Progenitor cell of endocrine pancreas (in vitro differentiated cells): ENCODE data around the gene SCRG1. TPM values are rescaled to one million over a fixed set of nuclear protein-coding genes. Genes with fewer than 3 reads are reported as not detected.

ENCODE experiments used
- DNase-seq: peaks from one replicate; pipeline ENCODE4 v3.0.0; 2021; ENCODE audit warnings: low spot score; ENCODE audit not compliant: unreplicated experiment
- H3K27ac Mint-ChIP-seq: 2 replicates; pipeline ENCODE4 v1.8.0; 2021; ENCODE audit warnings: mild to moderate bottlenecking, moderate library complexity, mixed read lengths
- H3K27me3 Mint-ChIP-seq: 2 replicates; pipeline ENCODE4 v1.8.0; 2021; ENCODE audit warnings: mixed read lengths
- H3K36me3 Mint-ChIP-seq: 2 replicates; pipeline ENCODE4 v1.8.0; 2022; ENCODE audit warnings: mixed read lengths; ENCODE audit not compliant: insufficient read depth
- H3K4me1 Mint-ChIP-seq: 2 replicates; pipeline ENCODE4 v1.8.0; 2021; ENCODE audit warnings: low read depth, mixed read lengths
- H3K4me3 Mint-ChIP-seq: 2 replicates; pipeline ENCODE4 v1.8.0; 2021; ENCODE audit warnings: low read depth, mild to moderate bottlenecking, moderate library complexity, mixed read lengths
- H3K9me3 Mint-ChIP-seq: 2 replicates; pipeline ENCODE4 v1.8.0; 2021; ENCODE audit warnings: low read depth, mixed read lengths
- CTCF ChIP-seq: fragments of 200-600 bp; sonication (generic); IDR thresholded peaks from one replicate; pipeline ENCODE4 v1.5.0; 2021; ENCODE audit warnings: antibody characterized with exemption, mild to moderate bottlenecking; ENCODE audit not compliant: unreplicated experiment
- total RNA-seq: library from RNA; stranded (reverse); gene quantifications from 2 replicates; pipeline ENCODE4 v1.2.1, GENCODE V29; 2021

SCRG1 gene
- total RNA-seq, 1 donor from 2014 or later: not detected

GRCh38 chr4:173374588-173374987, 24.3 kb downstream of the SCRG1 start:
- Mint-ChIP-seq H3K4me1 (peaks cover 9% of the 10 kb centered on the region), H3K27ac (no peak overlapping the region), H3K27me3 (no peaks in the 10 kb centered on the region), H3K36me3 (peaks cover 3% of the 10 kb centered on the region), H3K4me3 (no peak overlapping the region), H3K9me3 (no peaks in the 10 kb centered on the region)
- no peak for DNase-seq
- TF ChIP-seq CTCF: no peak

- Mint-ChIP-seq H3K4me1 (peaks cover 9% of the 10 kb centered on the region), H3K4me3 (peak overlapping the region; percentile 99), H3K27me3 (no peaks in the 10 kb centered on the region), H3K9me3 (no peaks in the 10 kb centered on the region), H3K36me3 (peaks cover 3% of the 10 kb centered on the region), H3K27ac (peak overlapping the region; percentile 99)
- TF ChIP-seq CTCF: no peak
- peak; percentile 38 for DNase-seq
These were observed 27.4 kb downstream of the SCRG1 start for GRCh38 chr4:173371292-173372192.

GRCh38 chr4:173370477-173371291, 28.2 kb downstream of the SCRG1 start, which contains the start of gene SAP30:
Gene SAP30, plus strand, starts transcription at chr4:173370954. Its CDS starts 229 bp downstream, at chr4:173371183.
- H3K9me3 Mint-ChIP-seq: no peaks in the 10 kb centered on the region
- DNase-seq: peak; percentile 92
- H3K4me3 Mint-ChIP-seq: peak within 1 kb of the TSS; percentile 99
- no peak for TF ChIP-seq CTCF
- peaks cover 9% of the 10 kb centered on the region for H3K4me1 Mint-ChIP-seq
- peak within 1 kb of the TSS; percentile 99 for H3K27ac Mint-ChIP-seq
- H3K27me3 Mint-ChIP-seq: no peaks in the 10 kb centered on the region
- no peaks in the 10 kb centered on the region for H3K36me3 Mint-ChIP-seq

GRCh38 chr4:173370130-173370476, 28.8 kb downstream of the SCRG1 start:
- peaks cover 9% of the 10 kb centered on the region for H3K4me1 Mint-ChIP-seq
- H3K27ac Mint-ChIP-seq: peak overlapping the region; percentile 99
- no peaks in the 10 kb centered on the region for H3K36me3 Mint-ChIP-seq
- H3K27me3 Mint-ChIP-seq: no peaks in the 10 kb centered on the region
- peak overlapping the region; percentile 99 for H3K4me3 Mint-ChIP-seq
- no peak for TF ChIP-seq CTCF
- no peak for DNase-seq
- no peaks in the 10 kb centered on the region for H3K9me3 Mint-ChIP-seq

- no peaks in the 10 kb centered on the region for H3K27me3 Mint-ChIP-seq
- no peaks in the 10 kb centered on the region for H3K36me3 Mint-ChIP-seq
- H3K9me3 Mint-ChIP-seq: no peaks in the 10 kb centered on the region
- H3K4me1 Mint-ChIP-seq: peaks cover 5% of the 10 kb centered on the region
- H3K4me3 Mint-ChIP-seq: no peak overlapping the region
- H3K27ac Mint-ChIP-seq: no peak overlapping the region
- DNase-seq: no peak
- no peak for TF ChIP-seq CTCF
These were observed 31.0 kb downstream of the SCRG1 start for GRCh38 chr4:173367946-173368345.
